Activated T-helper 1 cell treated with anti-CD3 and anti-CD28 coated beads, Interleukin-2, amount 50 U/mL, for 16 hours (primary cell): ENCODE data around the gene SRD5A2.
A peak's percentile ranks its signal among the peaks of the same experiment; 100 is the strongest.
"Not testable (repeated sequence)": the region's sequence is repeated elsewhere in the genome, so short reads cannot be mapped to it uniquely, and the experiment has no call there.

ENCODE experiments used
- DNase-seq, 2 donors: peaks; one replicate each; pipeline ENCODE4 v3.0.0-alpha.2; 2020; ENCODE audit warnings: low read depth in 1 of 2, low spot score in 1 of 2

The SRD5A2 gene

GRCh38 chr2:31534636-31535035 is 46.1 kb downstream of the SRD5A2 start:
- DNase-seq, result no peak

- DNase-seq, result no peak
Observed at GRCh38 chr2:31533036-31533435, 47.7 kb downstream of the SRD5A2 start.

DNA sequence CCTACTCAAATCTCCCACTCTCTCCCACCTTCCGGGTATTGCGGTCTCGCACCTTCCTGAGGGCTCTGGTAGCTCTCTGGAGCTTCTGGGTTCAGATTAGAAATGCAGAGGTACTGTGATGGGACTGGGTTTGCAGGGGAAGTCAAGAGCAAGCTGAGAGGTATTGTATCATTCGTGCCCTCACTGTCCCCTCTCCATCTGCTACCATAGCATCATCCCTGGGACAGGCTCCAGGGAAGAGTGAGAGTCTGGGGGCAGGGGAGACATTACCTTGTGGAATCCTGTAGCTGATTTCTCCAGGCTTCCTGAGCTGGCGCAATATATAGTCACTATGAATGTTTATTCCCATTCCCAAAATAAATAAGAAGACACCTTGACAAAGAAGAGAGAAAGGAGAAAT is 49.6 kb downstream of the SRD5A2 start:
- no peak for DNase-seq

DNA sequence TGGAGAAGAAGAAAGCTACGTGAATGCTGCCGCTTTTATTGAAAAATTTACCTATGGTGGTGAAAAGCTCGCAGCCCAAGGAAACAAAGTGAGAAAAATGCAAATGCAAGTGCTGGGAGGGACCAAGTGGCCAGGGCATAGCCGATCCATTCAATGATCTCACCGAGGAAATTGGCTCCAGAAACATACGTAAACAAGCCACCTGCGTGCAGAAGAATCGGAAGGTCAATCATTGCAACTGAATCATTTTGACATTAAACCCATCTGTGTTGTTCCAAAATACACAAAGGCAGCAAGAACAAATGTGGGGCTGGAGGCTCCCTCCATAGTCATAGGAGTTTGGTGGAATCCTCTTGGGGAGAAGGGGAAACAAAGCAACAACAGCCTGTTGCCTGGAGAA is 51.5 kb downstream of the SRD5A2 start:
- no peak for DNase-seq

- no peak for DNase-seq
Observed at GRCh38 chr2:31528823-31529222, 51.9 kb downstream of the SRD5A2 start.

GRCh38 chr2:31526946-31527732 is 53.6 kb downstream of the SRD5A2 start:
- no peak for DNase-seq

DNA sequence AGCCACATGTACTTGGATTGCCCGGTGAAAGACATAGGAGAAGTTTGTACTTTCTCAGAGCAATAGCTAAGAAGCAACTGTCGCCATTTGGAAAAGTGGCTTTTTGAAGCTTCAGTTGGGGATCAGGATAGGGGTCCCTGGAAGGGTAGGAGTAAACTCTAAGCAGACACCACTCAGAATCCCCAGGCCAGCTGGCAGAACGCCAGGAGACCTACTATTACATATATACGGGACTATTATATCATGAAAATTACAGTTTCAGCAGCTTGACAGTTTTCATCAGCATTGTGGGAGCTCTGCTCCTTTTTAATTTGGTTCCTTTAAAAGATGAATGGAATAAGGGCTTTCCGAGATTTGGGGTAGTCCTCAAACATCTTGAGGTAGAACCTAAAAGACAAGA is 54.9 kb downstream of the SRD5A2 start:
- no peak for DNase-seq

GRCh38 chr2:31524592-31524991 is 56.1 kb downstream of the SRD5A2 start:
- no peak for DNase-seq

DNA sequence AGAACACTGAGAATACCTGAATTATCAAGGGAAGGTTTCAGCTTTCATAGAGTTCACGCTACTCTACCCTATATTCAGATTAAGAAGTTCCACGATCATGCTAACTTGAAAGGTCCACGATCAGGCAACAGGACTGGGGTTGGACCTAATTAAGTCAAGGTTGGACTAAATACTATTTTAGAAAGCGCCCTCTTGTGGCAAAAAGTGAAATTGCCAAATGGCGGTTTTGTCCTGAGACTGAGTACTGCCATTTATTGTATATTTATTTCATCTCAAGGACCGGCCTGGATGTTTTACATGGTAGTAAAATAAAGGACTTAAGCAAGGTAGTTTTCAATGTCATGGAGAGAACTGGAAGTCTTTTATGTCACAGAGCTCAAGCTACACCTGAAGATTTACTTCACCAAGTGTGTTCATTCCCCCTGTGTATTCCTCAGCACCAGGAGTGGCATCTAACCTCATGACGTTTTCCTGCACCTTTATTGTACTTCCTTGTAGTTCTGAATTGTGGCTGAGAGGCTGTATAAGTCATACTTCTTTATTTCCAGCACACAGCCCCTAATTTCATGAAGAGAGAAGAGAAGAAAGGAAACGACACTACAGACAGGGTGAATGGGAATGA is 56.8 kb downstream of the SRD5A2 start:
- DNase-seq, result peak; percentile 11 to 14

DNA sequence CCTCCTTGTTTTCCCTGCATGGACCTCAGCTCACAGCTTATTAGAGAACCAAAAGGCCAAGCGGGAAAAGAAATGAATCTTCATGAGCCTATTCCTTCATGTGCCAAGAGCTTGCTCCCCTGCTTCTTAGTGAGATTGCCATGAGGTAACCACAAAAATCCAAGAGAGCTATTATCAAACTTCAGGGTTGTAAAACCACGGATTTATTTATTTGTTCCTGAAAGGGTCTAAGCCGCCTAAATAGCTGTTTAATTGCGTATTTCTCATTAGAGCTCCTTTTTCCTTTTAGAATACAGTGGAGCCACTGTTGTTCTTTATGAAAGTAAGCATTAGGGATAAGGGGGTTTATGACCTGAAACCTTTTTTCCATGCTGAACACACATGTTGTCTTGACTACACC is 58.0 kb downstream of the SRD5A2 start:
- no peak for DNase-seq

DNA sequence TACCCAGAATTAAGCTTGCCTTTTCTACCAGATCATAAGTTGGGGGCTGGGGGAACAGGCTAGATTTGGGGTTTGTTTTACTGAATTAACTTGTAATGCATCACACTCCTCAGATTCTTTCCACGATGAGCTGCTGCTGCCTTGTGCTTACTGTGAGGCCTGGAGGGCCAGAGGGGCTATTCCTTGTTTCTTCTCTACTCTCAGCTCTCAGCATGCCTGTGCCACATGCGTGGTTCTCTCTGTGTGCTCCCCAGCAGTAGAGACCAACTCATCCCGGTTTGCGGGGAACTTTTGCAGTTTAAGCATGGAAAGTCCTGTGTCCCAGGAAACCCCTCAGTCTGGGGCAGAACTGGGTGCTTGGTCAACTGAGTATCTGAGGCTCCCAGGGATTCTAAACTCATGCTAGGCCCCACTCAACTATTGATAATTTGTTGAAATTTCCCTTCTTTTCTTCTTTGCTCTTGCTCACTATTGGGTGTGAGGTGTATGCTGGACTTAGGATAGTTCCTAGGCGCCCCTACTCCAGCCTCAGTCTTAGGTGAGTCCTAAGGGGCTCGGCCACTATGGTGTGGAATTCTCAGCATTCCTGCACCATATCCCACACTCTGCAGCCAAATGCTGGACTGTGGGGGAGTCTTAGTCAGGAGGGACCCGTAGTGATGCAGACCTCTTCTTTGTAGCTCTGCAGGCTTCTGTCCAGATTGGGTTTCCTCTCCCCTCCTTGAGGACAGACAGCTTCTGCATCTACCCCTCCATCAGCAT is 63.1 kb downstream of the SRD5A2 start:
- no peak for DNase-seq

- DNase-seq, result no peak
Observed at GRCh38 chr2:31515586-31515985, 65.2 kb downstream of the SRD5A2 start.

GRCh38 chr2:31513553-31513952 is 67.2 kb downstream of the SRD5A2 start:
- no peak for DNase-seq

DNA sequence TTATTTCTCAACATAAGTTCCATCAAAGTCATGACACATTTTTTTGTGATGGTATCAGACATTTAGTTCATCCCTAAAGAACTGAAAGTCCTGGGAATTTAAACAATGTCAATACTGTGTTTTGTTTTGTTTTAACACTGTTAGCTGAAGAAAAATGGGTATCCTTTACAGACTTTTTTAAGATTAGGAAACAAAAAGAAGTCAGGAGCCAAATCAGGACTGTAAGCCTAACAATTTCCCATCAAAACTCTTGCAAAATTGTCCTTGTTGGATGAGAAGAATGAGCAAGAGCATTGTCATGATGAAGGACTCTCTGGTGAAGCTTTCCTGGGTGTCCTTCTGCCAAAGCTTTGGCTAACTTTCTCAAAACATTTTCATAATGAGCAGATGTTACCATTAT is 69.4 kb downstream of the SRD5A2 start:
- DNase-seq, result no peak

- DNase-seq, result no peak
Observed at GRCh38 chr2:31505111-31505510, 75.6 kb downstream of the SRD5A2 start.

GRCh38 chr2:31504311-31504710 is 76.4 kb downstream of the SRD5A2 start:
- no peak for DNase-seq

GRCh38 chr2:31496451-31496874 is 84.3 kb downstream of the SRD5A2 start:
- not testable (repeated sequence) for DNase-seq

- not testable (repeated sequence) for DNase-seq
Observed at GRCh38 chr2:31489339-31489738, 91.4 kb downstream of the SRD5A2 start.

- no peak for DNase-seq
Observed at GRCh38 chr2:31483246-31483645, 97.5 kb downstream of the SRD5A2 start.

GRCh38 chr2:31476511-31477180 is 104.1 kb downstream of the SRD5A2 start:
- no peak for DNase-seq

GRCh38 chr2:31475692-31476091 is 105.0 kb downstream of the SRD5A2 start:
- no peak for DNase-seq

- DNase-seq, result no peak
Observed at GRCh38 chr2:31474296-31474695, 106.4 kb downstream of the SRD5A2 start.
